ENCODE measurements around the gene NAA15. TPM values are rescaled to one million over a fixed set of nuclear protein-coding genes. Genes with fewer than 3 reads are reported as not detected.
"Not testable (repeated sequence)": the region's sequence is repeated elsewhere in the genome, so short reads cannot be mapped to it uniquely, and the experiment has no call there.

The NAA15 gene
- total RNA-seq (2014; rRNA removed; shearing (Covaris generic)), result 45.1 and 45.3 TPM in 2 replicates

GRCh38 chr4:139301113-139301820, at the start of gene NAA15:
Gene NAA15 (plus strand): TSS chr4:139301505. CDS start chr4:139301778, 273 bp downstream.
- DNase-seq (ENCODE audit: low read depth), result peak; percentile 94

- DNase-seq (ENCODE audit: low read depth), result no peak
Observed at GRCh38 chr4:139253046-139253445, 48.3 kb upstream of the NAA15 start.

GRCh38 chr4:139253713-139254112, 47.6 kb upstream of the NAA15 start:
- no peak for DNase-seq (ENCODE audit: low read depth)

GRCh38 chr4:139255581-139255980, 45.7 kb upstream of the NAA15 start:
- DNase-seq (ENCODE audit: low read depth), result not testable (repeated sequence)

- DNase-seq (ENCODE audit: low read depth), result no peak
Observed at GRCh38 chr4:139256349-139256748, 45.0 kb upstream of the NAA15 start.

- DNase-seq (ENCODE audit: low read depth), result no peak
Observed at GRCh38 chr4:139265654-139266053, 35.7 kb upstream of the NAA15 start.

GRCh38 chr4:139266208-139266582, 35.1 kb upstream of the NAA15 start:
- no peak for DNase-seq (ENCODE audit: low read depth)

- DNase-seq (ENCODE audit: low read depth), result peak; percentile 35
Observed at GRCh38 chr4:139266583-139267257, 34.6 kb upstream of the NAA15 start.

GRCh38 chr4:139267301-139267700, 34.0 kb upstream of the NAA15 start:
- DNase-seq (ENCODE audit: low read depth), result no peak

GRCh38 chr4:139273835-139274234, 27.5 kb upstream of the NAA15 start:
- DNase-seq (ENCODE audit: low read depth), result no peak

GRCh38 chr4:139274790-139275189, 26.5 kb upstream of the NAA15 start:
- no peak for DNase-seq (ENCODE audit: low read depth)

GRCh38 chr4:139275281-139275735, 26.0 kb upstream of the NAA15 start:
- DNase-seq (ENCODE audit: low read depth), result no peak

- DNase-seq (ENCODE audit: low read depth), result no peak
Observed at GRCh38 chr4:139278485-139278884, 22.8 kb upstream of the NAA15 start.

GRCh38 chr4:139278912-139279759, 22.2 kb upstream of the NAA15 start:
- DNase-seq (ENCODE audit: low read depth), result no peak

- DNase-seq (ENCODE audit: low read depth), result peak; percentile 5
Observed at GRCh38 chr4:139279760-139280620, 21.3 kb upstream of the NAA15 start, which contains the start of gene MGARP. Gene MGARP (minus strand): TSS chr4:139280225. CDS start chr4:139280158, 67 bp downstream.

GRCh38 chr4:139282065-139282720, 19.1 kb upstream of the NAA15 start:
- no peak for DNase-seq (ENCODE audit: low read depth)

- no peak for DNase-seq (ENCODE audit: low read depth)
Observed at GRCh38 chr4:139282721-139283075, 18.6 kb upstream of the NAA15 start.

GRCh38 chr4:139286186-139286698, 15.1 kb upstream of the NAA15 start:
- no peak for DNase-seq (ENCODE audit: low read depth)

GRCh38 chr4:139295206-139295941, 5.9 kb upstream of the NAA15 start:
- DNase-seq (ENCODE audit: low read depth), result peak; percentile 87

- no peak for DNase-seq (ENCODE audit: low read depth)
Observed at GRCh38 chr4:139295942-139296299, 5.4 kb upstream of the NAA15 start.
